Epidermal melanocyte (primary cell): ENCODE results near the gene LRRC23.

Source experiments
- DNase-seq: peaks from one replicate; pipeline ENCODE4 v3.0.0; 2011; ENCODE audit warnings: low spot score; ENCODE audit not compliant: insufficient read length

The LRRC23 gene

GRCh38 chr12:6943722-6944380, 39.2 kb downstream of the LRRC23 start, which contains the start of the genes C12orf57 and RNU7-1:
C12orf57 (plus strand) TSS chr12:6944022; CDS start chr12:6944122, 100 bp downstream.
RNU7-1 (plus strand) TSS chr12:6943816.
- peak; percentile 64 for DNase-seq

- peak; percentile 97 for DNase-seq
Measured at GRCh38 chr12:6944381-6945186, 40.0 kb downstream of the LRRC23 start.

- DNase-seq = no peak
Measured at GRCh38 chr12:6945613-6946012, 41.0 kb downstream of the LRRC23 start.

- DNase-seq = no peak
Measured at GRCh38 chr12:6946033-6946919, 41.7 kb downstream of the LRRC23 start.

GRCh38 chr12:6946920-6947374, 42.3 kb downstream of the LRRC23 start:
- no peak for DNase-seq

- DNase-seq = no peak
Measured at GRCh38 chr12:6947615-6948014, 43.0 kb downstream of the LRRC23 start.

GRCh38 chr12:6948873-6949594, 44.4 kb downstream of the LRRC23 start:
- DNase-seq = no peak

- no peak for DNase-seq
Measured at GRCh38 chr12:6950401-6950801, 45.8 kb downstream of the LRRC23 start.

GRCh38 chr12:6950811-6951540, 46.4 kb downstream of the LRRC23 start, which contains the start of gene PTPN6:
PTPN6 (plus strand) TSS chr12:6951356; CDS start chr12:6951513, 157 bp downstream.
- no peak for DNase-seq

- DNase-seq = no peak
Measured at GRCh38 chr12:6951551-6952120, 47.0 kb downstream of the LRRC23 start.

GRCh38 chr12:6952121-6952862, 47.7 kb downstream of the LRRC23 start:
- no peak for DNase-seq

GRCh38 chr12:6952863-6953441, 48.3 kb downstream of the LRRC23 start:
- DNase-seq = no peak

GRCh38 chr12:6953442-6954315, 49.1 kb downstream of the LRRC23 start:
- peak; percentile 65 for DNase-seq

GRCh38 chr12:6954316-6955107, 49.9 kb downstream of the LRRC23 start:
- no peak for DNase-seq

GRCh38 chr12:6955108-6956020, 50.7 kb downstream of the LRRC23 start:
- DNase-seq = no peak
